ENCODE measurements around the gene SZT2.

DNA sequence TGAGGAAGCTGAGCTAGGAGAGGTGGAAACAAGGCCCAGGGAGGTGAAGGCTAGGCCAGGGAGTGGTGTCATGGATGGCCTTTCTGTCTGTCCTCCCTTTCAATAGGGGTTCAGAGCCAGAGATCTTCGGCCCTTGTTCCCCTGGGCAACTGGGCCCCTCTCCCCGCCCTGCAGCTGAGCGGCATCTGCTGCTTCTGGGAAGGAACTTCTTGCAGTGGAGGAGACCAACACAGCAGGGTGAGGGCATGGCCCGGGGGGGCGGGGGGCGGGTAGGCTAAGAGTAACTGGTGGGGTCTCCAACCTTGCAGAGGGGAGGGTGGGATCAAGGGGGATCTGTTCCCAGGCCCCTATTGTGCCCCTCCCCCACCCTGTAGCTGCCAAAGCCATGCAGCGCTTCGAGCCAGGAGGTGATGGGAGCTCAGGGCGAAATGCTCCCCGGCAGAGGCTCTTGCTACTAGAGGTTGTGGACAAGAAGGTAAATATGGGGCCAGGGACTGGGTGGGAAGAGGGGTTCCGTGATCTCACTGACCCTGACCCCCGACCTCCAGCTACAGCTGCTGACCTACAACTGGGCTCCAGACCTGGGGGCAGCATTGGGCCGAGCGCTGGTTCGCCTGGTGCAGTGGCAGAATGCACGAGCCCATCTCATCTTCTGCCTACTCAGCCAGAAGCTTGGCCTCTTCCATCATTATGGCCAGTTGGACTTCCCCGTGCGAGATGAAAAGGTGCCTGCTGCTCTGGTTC lies 52.4 kb downstream of the SZT2 start:
- TF ChIP-seq, protein P1, sequence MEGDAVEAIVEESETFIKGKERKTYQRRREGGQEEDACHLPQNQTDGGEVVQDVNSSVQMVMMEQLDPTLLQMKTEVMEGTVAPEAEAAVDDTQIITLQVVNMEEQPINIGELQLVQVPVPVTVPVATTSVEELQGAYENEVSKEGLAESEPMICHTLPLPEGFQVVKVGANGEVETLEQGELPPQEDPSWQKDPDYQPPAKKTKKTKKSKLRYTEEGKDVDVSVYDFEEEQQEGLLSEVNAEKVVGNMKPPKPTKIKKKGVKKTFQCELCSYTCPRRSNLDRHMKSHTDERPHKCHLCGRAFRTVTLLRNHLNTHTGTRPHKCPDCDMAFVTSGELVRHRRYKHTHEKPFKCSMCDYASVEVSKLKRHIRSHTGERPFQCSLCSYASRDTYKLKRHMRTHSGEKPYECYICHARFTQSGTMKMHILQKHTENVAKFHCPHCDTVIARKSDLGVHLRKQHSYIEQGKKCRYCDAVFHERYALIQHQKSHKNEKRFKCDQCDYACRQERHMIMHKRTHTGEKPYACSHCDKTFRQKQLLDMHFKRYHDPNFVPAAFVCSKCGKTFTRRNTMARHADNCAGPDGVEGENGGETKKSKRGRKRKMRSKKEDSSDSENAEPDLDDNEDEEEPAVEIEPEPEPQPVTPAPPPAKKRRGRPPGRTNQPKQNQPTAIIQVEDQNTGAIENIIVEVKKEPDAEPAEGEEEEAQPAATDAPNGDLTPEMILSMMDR (conservative IDR thresholded peaks at IDR 0.05; ENCODE audit: low read depth, low read length): no peak
- TF ChIP-seq POLR2A (IDR thresholded peaks at IDR 0.05; ENCODE audit: low read depth, low read length) (no peak), CHD1 (IDR thresholded peaks at IDR 0.05; ENCODE audit: low read depth, low read length) (no peak), MXI1 (IDR thresholded peaks at IDR 0.05; ENCODE audit: borderline replicate concordance, low read depth, low read length) (no peak), MAFK (IDR thresholded peaks at IDR 0.05; ENCODE audit: low read depth, low read length) (no peak), CEBPB (IDR thresholded peaks at IDR 0.05; ENCODE audit: low read depth, low read length) (no peak), RFX5 (IDR thresholded peaks at IDR 0.05; ENCODE audit: low read depth, low read length) (no peak), BHLHE40 (IDR thresholded peaks at IDR 0.05; ENCODE audit: low read depth, low read length) (no peak), RCOR1 (IDR thresholded peaks at IDR 0.05; ENCODE audit: insufficient replicate concordance, low read length) (no peak)
